ENCODE results near the gene PRDM2.

DNA sequence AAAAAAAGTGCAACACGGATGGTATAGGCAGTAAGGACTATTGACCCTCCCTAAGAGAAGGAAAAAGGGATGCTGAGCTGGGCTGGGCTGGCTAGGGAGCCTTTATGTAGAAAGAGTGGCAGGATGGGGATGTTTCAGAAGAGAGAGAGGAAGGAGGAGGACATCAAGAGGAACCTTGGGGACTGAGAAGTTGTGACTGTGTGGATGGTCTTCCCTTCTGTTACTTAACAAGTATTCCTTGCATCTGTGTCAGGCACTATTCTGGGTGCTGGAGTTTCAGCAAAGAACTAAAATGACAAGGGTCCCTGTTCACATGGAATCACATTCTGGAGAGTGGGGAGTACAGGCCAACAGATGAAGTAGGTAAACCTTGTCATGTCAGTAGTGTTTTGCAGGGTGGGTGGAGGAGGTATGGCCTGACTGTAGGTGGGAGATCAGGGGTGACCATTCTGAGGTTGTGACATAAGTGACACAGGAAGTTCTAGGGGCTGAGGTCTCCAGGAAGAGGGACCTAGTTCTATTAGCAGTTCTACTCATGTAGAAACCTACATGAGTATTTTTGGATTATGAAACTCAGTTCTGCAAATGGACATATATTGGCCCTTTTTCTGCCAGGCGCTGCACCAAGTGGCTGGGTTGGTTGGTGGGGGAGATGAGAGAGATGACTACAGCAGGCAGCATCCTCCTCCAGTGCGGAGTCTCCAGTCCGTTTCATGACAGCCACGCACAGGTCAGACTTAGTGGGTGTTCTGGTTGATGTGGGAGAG is 53.8 kb downstream of the PRDM2 start:
- TF ChIP-seq TOX (CRISPR knock-in tag; IDR thresholded peaks at IDR 0.05; ENCODE audit: borderline replicate concordance) = no peak
- TF ChIP-seq TCF4 (CRISPR knock-in tag; IDR thresholded peaks at IDR 0.05; ENCODE audit: borderline replicate concordance) = no peak
- TF ChIP-seq, protein P1, sequence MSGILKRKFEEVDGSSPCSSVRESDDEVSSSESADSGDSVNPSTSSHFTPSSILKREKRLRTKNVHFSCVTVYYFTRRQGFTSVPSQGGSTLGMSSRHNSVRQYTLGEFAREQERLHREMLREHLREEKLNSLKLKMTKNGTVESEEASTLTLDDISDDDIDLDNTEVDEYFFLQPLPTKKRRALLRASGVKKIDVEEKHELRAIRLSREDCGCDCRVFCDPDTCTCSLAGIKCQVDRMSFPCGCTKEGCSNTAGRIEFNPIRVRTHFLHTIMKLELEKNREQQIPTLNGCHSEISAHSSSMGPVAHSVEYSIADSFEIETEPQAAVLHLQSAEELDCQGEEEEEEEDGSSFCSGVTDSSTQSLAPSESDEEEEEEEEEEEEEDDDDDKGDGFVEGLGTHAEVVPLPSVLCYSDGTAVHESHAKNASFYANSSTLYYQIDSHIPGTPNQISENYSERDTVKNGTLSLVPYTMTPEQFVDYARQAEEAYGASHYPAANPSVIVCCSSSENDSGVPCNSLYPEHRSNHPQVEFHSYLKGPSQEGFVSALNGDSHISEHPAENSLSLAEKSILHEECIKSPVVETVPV (CRISPR knock-in tag; IDR thresholded peaks at IDR 0.05) = no peak
- TF ChIP-seq, protein P2, sequence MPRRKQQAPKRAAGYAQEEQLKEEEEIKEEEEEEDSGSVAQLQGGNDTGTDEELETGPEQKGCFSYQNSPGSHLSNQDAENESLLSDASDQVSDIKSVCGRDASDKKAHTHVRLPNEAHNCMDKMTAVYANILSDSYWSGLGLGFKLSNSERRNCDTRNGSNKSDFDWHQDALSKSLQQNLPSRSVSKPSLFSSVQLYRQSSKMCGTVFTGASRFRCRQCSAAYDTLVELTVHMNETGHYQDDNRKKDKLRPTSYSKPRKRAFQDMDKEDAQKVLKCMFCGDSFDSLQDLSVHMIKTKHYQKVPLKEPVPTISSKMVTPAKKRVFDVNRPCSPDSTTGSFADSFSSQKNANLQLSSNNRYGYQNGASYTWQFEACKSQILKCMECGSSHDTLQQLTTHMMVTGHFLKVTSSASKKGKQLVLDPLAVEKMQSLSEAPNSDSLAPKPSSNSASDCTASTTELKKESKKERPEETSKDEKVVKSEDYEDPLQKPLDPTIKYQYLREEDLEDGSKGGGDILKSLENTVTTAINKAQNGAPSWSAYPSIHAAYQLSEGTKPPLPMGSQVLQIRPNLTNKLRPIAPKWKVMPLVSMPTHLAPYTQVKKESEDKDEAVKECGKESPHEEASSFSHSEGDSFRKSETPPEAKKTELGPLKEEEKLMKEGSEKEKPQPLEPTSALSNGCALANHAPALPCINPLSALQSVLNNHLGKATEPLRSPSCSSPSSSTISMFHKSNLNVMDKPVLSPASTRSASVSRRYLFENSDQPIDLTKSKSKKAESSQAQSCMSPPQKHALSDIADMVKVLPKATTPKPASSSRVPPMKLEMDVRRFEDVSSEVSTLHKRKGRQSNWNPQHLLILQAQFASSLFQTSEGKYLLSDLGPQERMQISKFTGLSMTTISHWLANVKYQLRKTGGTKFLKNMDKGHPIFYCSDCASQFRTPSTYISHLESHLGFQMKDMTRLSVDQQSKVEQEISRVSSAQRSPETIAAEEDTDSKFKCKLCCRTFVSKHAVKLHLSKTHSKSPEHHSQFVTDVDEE (CRISPR knock-in tag; IDR thresholded peaks at IDR 0.05) = no peak
- TF ChIP-seq ISL1 (CRISPR knock-in tag; IDR thresholded peaks at IDR 0.05) = no peak
- TF ChIP-seq ZFP30 (CRISPR knock-in tag; IDR thresholded peaks at IDR 0.05) = no peak
- TF ChIP-seq, protein P3, sequence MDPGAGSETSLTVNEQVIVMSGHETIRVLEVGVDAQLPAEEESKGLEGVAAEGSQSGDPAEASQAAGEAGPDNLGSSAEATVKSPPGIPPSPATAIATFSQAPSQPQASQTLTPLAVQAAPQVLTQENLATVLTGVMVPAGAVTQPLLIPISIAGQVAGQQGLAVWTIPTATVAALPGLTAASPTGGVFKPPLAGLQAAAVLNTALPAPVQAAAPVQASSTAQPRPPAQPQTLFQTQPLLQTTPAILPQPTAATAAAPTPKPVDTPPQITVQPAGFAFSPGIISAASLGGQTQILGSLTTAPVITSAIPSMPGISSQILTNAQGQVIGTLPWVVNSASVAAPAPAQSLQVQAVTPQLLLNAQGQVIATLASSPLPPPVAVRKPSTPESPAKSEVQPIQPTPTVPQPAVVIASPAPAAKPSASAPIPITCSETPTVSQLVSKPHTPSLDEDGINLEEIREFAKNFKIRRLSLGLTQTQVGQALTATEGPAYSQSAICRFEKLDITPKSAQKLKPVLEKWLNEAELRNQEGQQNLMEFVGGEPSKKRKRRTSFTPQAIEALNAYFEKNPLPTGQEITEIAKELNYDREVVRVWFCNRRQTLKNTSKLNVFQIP (CRISPR knock-in tag; IDR thresholded peaks at IDR 0.05; ENCODE audit: borderline replicate concordance, low read depth) = no peak
- TF ChIP-seq ARNTL (CRISPR knock-in tag; IDR thresholded peaks at IDR 0.05; ENCODE audit: borderline replicate concordance, low read depth) = no peak
- TF ChIP-seq ZFP3 (CRISPR knock-in tag; IDR thresholded peaks at IDR 0.05) = no peak
- TF ChIP-seq, protein P4, sequence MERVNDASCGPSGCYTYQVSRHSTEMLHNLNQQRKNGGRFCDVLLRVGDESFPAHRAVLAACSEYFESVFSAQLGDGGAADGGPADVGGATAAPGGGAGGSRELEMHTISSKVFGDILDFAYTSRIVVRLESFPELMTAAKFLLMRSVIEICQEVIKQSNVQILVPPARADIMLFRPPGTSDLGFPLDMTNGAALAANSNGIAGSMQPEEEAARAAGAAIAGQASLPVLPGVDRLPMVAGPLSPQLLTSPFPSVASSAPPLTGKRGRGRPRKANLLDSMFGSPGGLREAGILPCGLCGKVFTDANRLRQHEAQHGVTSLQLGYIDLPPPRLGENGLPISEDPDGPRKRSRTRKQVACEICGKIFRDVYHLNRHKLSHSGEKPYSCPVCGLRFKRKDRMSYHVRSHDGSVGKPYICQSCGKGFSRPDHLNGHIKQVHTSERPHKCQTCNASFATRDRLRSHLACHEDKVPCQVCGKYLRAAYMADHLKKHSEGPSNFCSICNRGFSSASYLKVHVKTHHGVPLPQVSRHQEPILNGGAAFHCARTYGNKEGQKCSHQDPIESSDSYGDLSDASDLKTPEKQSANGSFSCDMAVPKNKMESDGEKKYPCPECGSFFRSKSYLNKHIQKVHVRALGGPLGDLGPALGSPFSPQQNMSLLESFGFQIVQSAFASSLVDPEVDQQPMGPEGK (CRISPR knock-in tag; IDR thresholded peaks at IDR 0.05; ENCODE audit: borderline replicate concordance) = no peak
- no peak for TF ChIP-seq ZC3H10 (CRISPR knock-in tag; IDR thresholded peaks at IDR 0.05)
- TF ChIP-seq CSDC2 (CRISPR knock-in tag; IDR thresholded peaks at IDR 0.05) = no peak
- no peak for TF ChIP-seq ZNF565 (CRISPR knock-in tag; conservative IDR thresholded peaks at IDR 0.05; ENCODE audit: low read depth)
- TF ChIP-seq, protein P5, sequence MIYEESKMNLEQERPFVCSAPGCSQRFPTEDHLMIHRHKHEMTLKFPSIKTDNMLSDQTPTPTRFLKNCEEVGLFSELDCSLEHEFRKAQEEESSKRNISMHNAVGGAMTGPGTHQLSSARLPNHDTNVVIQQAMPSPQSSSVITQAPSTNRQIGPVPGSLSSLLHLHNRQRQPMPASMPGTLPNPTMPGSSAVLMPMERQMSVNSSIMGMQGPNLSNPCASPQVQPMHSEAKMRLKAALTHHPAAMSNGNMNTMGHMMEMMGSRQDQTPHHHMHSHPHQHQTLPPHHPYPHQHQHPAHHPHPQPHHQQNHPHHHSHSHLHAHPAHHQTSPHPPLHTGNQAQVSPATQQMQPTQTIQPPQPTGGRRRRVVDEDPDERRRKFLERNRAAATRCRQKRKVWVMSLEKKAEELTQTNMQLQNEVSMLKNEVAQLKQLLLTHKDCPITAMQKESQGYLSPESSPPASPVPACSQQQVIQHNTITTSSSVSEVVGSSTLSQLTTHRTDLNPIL (CRISPR knock-in tag; IDR thresholded peaks at IDR 0.05; ENCODE audit: low read depth) = no peak

All from SK-N-SH treated with all-trans-retinoic acid at 6 μM for 48 hours (cell line).